Mesendoderm (in vitro differentiated cells): ENCODE measurements around the gene TRPM6. TPM values are rescaled to one million over a fixed set of nuclear protein-coding genes. Genes with fewer than 3 reads are reported as not detected.

ENCODE experiments used
- DNase-seq: peaks from one replicate; pipeline ENCODE4 v3.0.0; 2013
- H2AK5ac ChIP-seq: 2 replicates; pipeline ENCODE4 v1.6.1; 2013; ENCODE audit warnings: low read length, inconsistent platforms
- H2BK120ac ChIP-seq: 2 replicates; pipeline ENCODE4 v1.6.1; 2013; ENCODE audit warnings: low read depth, mild to moderate bottlenecking, low read length, moderate library complexity, mixed read lengths
- H2BK15ac ChIP-seq: replicated peaks from 2 replicates; pipeline ENCODE4 v1.6.1; 2013; ENCODE audit warnings: low read depth, mild to moderate bottlenecking, moderate library complexity
- H2BK5ac ChIP-seq: 2 replicates; pipeline ENCODE4 v1.6.1; 2013; ENCODE audit warnings: low read length, inconsistent platforms
- H3K18ac ChIP-seq: 2 replicates; pipeline ENCODE4 v1.6.1; 2013; ENCODE audit warnings: mild to moderate bottlenecking, low read length, mixed read lengths
- H3K23ac ChIP-seq: one replicate; pipeline ENCODE4 v1.6.1; 2013; ENCODE audit warnings: low read length
- H3K27ac ChIP-seq: 2 replicates; pipeline ENCODE4 v1.5.1; 2013; ENCODE audit warnings: low read depth, mild to moderate bottlenecking, inconsistent platforms, low read length, moderate library complexity
- H3K27me3 ChIP-seq: 2 replicates; pipeline ENCODE4 v1.6.1; 2013; ENCODE audit warnings: low read length, control low read depth, mild to moderate bottlenecking, inconsistent platforms; ENCODE audit not compliant: insufficient read depth, poor library complexity
- H3K36me3 ChIP-seq: 2 replicates; pipeline ENCODE4 v1.6.1; 2013; ENCODE audit warnings: low read length, inconsistent platforms; ENCODE audit not compliant: control insufficient read depth, insufficient read depth
- H3K4ac ChIP-seq: one replicate; pipeline ENCODE4 v1.6.1; 2013; ENCODE audit warnings: low read depth, mild to moderate bottlenecking, low read length, moderate library complexity
- H3K4me1 ChIP-seq: 2 replicates; pipeline ENCODE4 v1.6.1; 2013; ENCODE audit warnings: low read depth, low read length, inconsistent platforms; ENCODE audit not compliant: control insufficient read depth
- H3K4me2 ChIP-seq: 2 replicates; pipeline ENCODE4 v1.6.1; 2013; ENCODE audit warnings: low read length
- H3K4me3 ChIP-seq: 2 replicates; pipeline ENCODE4 v1.5.1; 2013; ENCODE audit warnings: mild to moderate bottlenecking, low read length
- H3K56ac ChIP-seq: one replicate; pipeline ENCODE4 v1.6.1; 2013; ENCODE audit warnings: low read length
- H3K79me1 ChIP-seq: 2 replicates; pipeline ENCODE4 v1.6.1; 2013; ENCODE audit warnings: low read length, inconsistent platforms
- H3K79me2 ChIP-seq: 2 replicates; pipeline ENCODE4 v1.6.1; 2013; ENCODE audit warnings: mild to moderate bottlenecking, low read length; ENCODE audit not compliant: control insufficient read depth, insufficient read depth
- H3K9ac ChIP-seq: 2 replicates; pipeline ENCODE4 v1.6.1; 2013; ENCODE audit warnings: low read length, inconsistent platforms
- H4K5ac ChIP-seq: one replicate; pipeline ENCODE4 v1.6.1; 2013; ENCODE audit warnings: low read length
- H4K8ac ChIP-seq: one replicate; pipeline ENCODE4 v1.6.1; 2013; ENCODE audit warnings: low read depth, mild to moderate bottlenecking, control low read depth, low read length, moderate library complexity
- WGBS: extraction: QIAGEN DNeasy Blood & Tissue Kit; methylation state at CpG from one replicate; pipeline ENCODE4 v1.1.7; 2013; ENCODE audit warnings: low lambda C conversion rate, missing lambda C conversion rate; ENCODE audit not compliant: insufficient coverage; ENCODE audit errors: extremely low coverage; 5-methylcytosine and 5-hydroxymethylcytosine counted together
- small RNA-seq: library from polyadenylated mRNA; stranded (forward); fragments of <200 nt; extraction: miRNeasy Mini kit (QIAGEN cat#:217004); gene quantifications from one replicate; pipeline ENCODE3, GENCODE V24; 2013; ENCODE audit not compliant: insufficient read depth

The TRPM6 gene

GRCh38 chr9:74691058-74691457 lies 196.7 kb downstream of the TRPM6 start:
- no peak overlapping the region for H2BK15ac ChIP-seq
- H2BK120ac ChIP-seq: no peak overlapping the region
- WGBS: no CpG with 5 or more reads among the region's 8 CpGs
- H3K79me1 ChIP-seq: no peaks in the 10 kb centered on the region
- DNase-seq: no peak
- H3K4me2 ChIP-seq: no peak overlapping the region
- no peak overlapping the region for H3K56ac ChIP-seq
- no peak overlapping the region for H4K8ac ChIP-seq
- no peak overlapping the region for H3K4me3 ChIP-seq
- H3K4ac ChIP-seq: no peak overlapping the region
- H3K27ac ChIP-seq: no peak overlapping the region
- H3K79me2 ChIP-seq: no peaks in the 10 kb centered on the region
- H3K27me3 ChIP-seq: no peaks in the 10 kb centered on the region
- H3K18ac ChIP-seq: no peak overlapping the region
- no peaks in the 10 kb centered on the region for H3K4me1 ChIP-seq
- no peak overlapping the region for H2BK5ac ChIP-seq
- no peak overlapping the region for H3K23ac ChIP-seq
- H3K9ac ChIP-seq: no peak overlapping the region
- no peak overlapping the region for H2AK5ac ChIP-seq
- no peaks in the 10 kb centered on the region for H3K36me3 ChIP-seq
- no peak overlapping the region for H4K5ac ChIP-seq

GRCh38 chr9:74683322-74683721 lies 204.4 kb downstream of the TRPM6 start:
- Histone ChIP-seq H3K9ac (no peak overlapping the region), H2BK15ac (no peak overlapping the region), H2AK5ac (no peak overlapping the region), H3K27me3 (no peaks in the 10 kb centered on the region), H3K56ac (no peak overlapping the region), H3K79me2 (no peaks in the 10 kb centered on the region), H3K23ac (no peak overlapping the region), H2BK5ac (no peak overlapping the region), H3K4me2 (no peak overlapping the region), H3K27ac (no peak overlapping the region), H3K4me3 (no peak overlapping the region), H3K36me3 (no peaks in the 10 kb centered on the region), H2BK120ac (no peak overlapping the region), H3K4me1 (no peaks in the 10 kb centered on the region), H4K5ac (no peak overlapping the region), H4K8ac (no peak overlapping the region), H3K18ac (no peak overlapping the region), H3K4ac (no peak overlapping the region), H3K79me1 (no peaks in the 10 kb centered on the region)
- no CpG with 5 or more reads among the region's 4 CpGs for WGBS
- no peak for DNase-seq

DNA sequence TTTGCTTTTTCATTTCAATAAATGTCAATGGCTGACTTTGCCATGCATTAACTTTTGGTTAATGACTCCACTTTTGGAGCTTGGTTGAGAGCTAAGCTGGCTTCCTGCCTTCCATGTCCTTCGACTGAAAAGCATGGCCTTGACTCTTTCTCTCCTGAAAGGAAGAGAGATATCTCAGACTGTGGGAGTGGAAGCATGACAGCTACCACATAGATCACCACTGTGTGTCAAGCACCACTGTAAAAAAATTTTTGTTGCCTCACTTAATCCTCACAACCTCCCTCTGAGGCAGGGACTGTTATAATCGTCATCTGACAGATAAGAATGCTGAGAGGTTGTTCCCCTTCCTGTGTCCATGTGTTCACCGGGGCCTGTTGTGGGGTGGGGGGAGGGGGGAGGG lies 205.8 kb downstream of the TRPM6 start:
- Histone ChIP-seq H3K4me2 (no peak overlapping the region), H3K79me2 (no peaks in the 10 kb centered on the region), H2BK15ac (no peak overlapping the region), H3K79me1 (no peaks in the 10 kb centered on the region), H4K8ac (no peak overlapping the region), H3K18ac (no peak overlapping the region), H3K56ac (no peak overlapping the region), H2BK120ac (no peak overlapping the region), H3K9ac (no peak overlapping the region), H3K4me3 (no peak overlapping the region), H3K27me3 (no peaks in the 10 kb centered on the region), H4K5ac (no peak overlapping the region), H2AK5ac (no peak overlapping the region), H3K23ac (no peak overlapping the region), H3K27ac (no peak overlapping the region), H3K36me3 (no peaks in the 10 kb centered on the region), H2BK5ac (no peak overlapping the region), H3K4ac (no peak overlapping the region), H3K4me1 (no peaks in the 10 kb centered on the region)
- no CpG with 5 or more reads among the region's 3 CpGs for WGBS
- DNase-seq: no peak

- Histone ChIP-seq H2BK15ac (no peak overlapping the region), H2AK5ac (no peak overlapping the region), H3K79me1 (no peaks in the 10 kb centered on the region), H3K23ac (no peak overlapping the region), H3K36me3 (no peaks in the 10 kb centered on the region), H3K4ac (no peak overlapping the region), H3K56ac (no peak overlapping the region), H3K79me2 (no peaks in the 10 kb centered on the region), H3K4me2 (no peak overlapping the region), H3K4me3 (no peak overlapping the region), H2BK120ac (no peak overlapping the region), H4K8ac (no peak overlapping the region), H3K18ac (no peak overlapping the region), H3K27ac (no peak overlapping the region), H3K9ac (no peak overlapping the region), H3K4me1 (peaks cover 2% of the 10 kb centered on the region), H2BK5ac (no peak overlapping the region), H4K5ac (no peak overlapping the region), H3K27me3 (no peaks in the 10 kb centered on the region)
- no CpG with 5 or more reads among the region's 6 CpGs for WGBS
- DNase-seq: no peak
These were observed 213.6 kb downstream of the TRPM6 start for GRCh38 chr9:74674077-74674476.

Small RNA genes within 50 kb of the gene (small RNA-seq; reads per million reads assigned to genes)
- not detected for gene RNU6-445P
